HCT116 (cell line): ENCODE results near the gene GHRHR. TPM values are rescaled to one million over a fixed set of nuclear protein-coding genes. Genes with fewer than 3 reads are reported as not detected.

Source experiments
- ATAC-seq: fragments of 200-7000 bp; cut with Tn5 transposase; 2 replicates; pipeline ENCODE4 v1.9.1; 2020; ENCODE audit warnings: mild to moderate bottlenecking, moderate library complexity
- BruUV-seq: library from RNA; stranded (reverse); fragments of 400-500 nt; replicated peaks from 2 replicates; lab custom pipeline; 2021; lab: Mats Ljungman, UMichigan
- CTCF ChIA-PET: fragments of 300-600 bp; sonication (Branson Sonifier 250); formaldehyde crosslinking; loops from one replicate; lab custom pipeline; 2021; ENCODE audit warnings: antibody characterized with exemption; lab: Charles Lee
- POLR2A ChIA-PET: fragments of 300-600, 350-600 bp; sonication (Branson Sonifier 250); formaldehyde crosslinking; loops from one replicate; lab custom pipeline; 2021; ENCODE audit warnings: antibody characterized with exemption; lab: Charles Lee
- RAD21 ChIA-PET, 2 experiments: fragments of 300-600 bp; sonication (Branson Sonifier 250); formaldehyde crosslinking; loops; one replicate each; lab custom pipeline; 2023; ENCODE audit warnings: low total read pairs in 2 of 2; ENCODE audit not compliant: uncharacterized antibody in 2 of 2, unreplicated experiment in 2 of 2, low non-redundant PET in 1 of 2; lab: Charles Lee
- DNase-seq: peaks from one replicate; pipeline ENCODE4 v3.0.0-alpha.2; 2010; ENCODE audit warnings: low read depth, low spot score
- H2AFZ ChIP-seq: fragments of 200-600 bp; shearing (Covaris generic), sonication (generic); 2 replicates; pipeline ENCODE4 v1.6.1; 2017; ENCODE audit warnings: low read depth, mixed run types, mixed read lengths, antibody characterized with exemption, low read length; ENCODE audit not compliant: poor library complexity, severe bottlenecking
- H3K27ac ChIP-seq: 2 replicates; pipeline ENCODE4 v1.5.1; 2012; ENCODE audit warnings: low read depth, low read length
- H3K27me3 ChIP-seq: fragments of 200-600 bp; sonication (generic); 2 replicates; pipeline ENCODE4 v1.6.1; 2016; ENCODE audit warnings: mixed run types, low read length, mixed read lengths; ENCODE audit not compliant: insufficient read depth
- H3K36me3 ChIP-seq, 2 experiments: fragments of 200-500 bp in 1 of 2; fragments of 200-600 bp in 1 of 2; sonication (Bioruptor generic) in 1 of 2; sonication (generic) in 1 of 2; 2 replicates each; pipeline versions ENCODE4 v1.5.1 to v1.6.1; 2014 to 2016; ENCODE audit warnings: low read length in 2 of 2, inconsistent platforms in 1 of 2, mixed read lengths in 1 of 2, mixed run types in 1 of 2; ENCODE audit not compliant: insufficient read depth in 2 of 2, control insufficient read depth in 1 of 2
- H3K4me1 ChIP-seq, 2 experiments: fragments of 200-600 bp in 1 of 2; sonication (generic) in 1 of 2; 2 replicates each; pipeline versions ENCODE4 v1.5.1 to v1.6.1; 2012 to 2017; ENCODE audit warnings: low read length in 2 of 2, inconsistent platforms in 1 of 2, mild to moderate bottlenecking in 1 of 2, mixed read lengths in 1 of 2, mixed run types in 1 of 2, moderate library complexity in 1 of 2; ENCODE audit not compliant: insufficient read depth in 2 of 2, control insufficient read depth in 1 of 2
- H3K4me2 ChIP-seq: fragments of 200-600 bp; sonication (generic); 2 replicates; pipeline ENCODE4 v1.6.1; 2017; ENCODE audit warnings: mixed run types, low read length, mixed read lengths
- H3K4me3 ChIP-seq, 2 experiments: fragments of 200-600 bp in 1 of 2; sonication (generic) in 1 of 2; replicated peaks in 1 of 2; 2 replicates each; pipeline ENCODE4 v1.5.1; 2011 to 2016; ENCODE audit warnings: low read length in 2 of 2, control low read depth in 1 of 2, low read depth in 1 of 2, mild to moderate bottlenecking in 1 of 2, mixed read lengths in 1 of 2, mixed run types in 1 of 2
- H3K79me2 ChIP-seq: fragments of 200-600 bp; sonication (generic); 2 replicates; pipeline ENCODE4 v1.6.1; 2017; ENCODE audit warnings: mild to moderate bottlenecking, mixed run types, low read length, moderate library complexity, mixed read lengths; ENCODE audit not compliant: insufficient read depth
- H3K9ac ChIP-seq: fragments of 200-600 bp; sonication (generic); 2 replicates; pipeline ENCODE4 v1.6.1; 2016; ENCODE audit warnings: low read length, mixed read lengths
- H3K9me2 ChIP-seq: fragments of 200-600 bp; sonication (generic), shearing (Covaris generic); 2 replicates; pipeline ENCODE4 v1.6.1; 2017; ENCODE audit warnings: mixed run types, mild to moderate bottlenecking, moderate library complexity; ENCODE audit not compliant: insufficient read depth
- H3K9me3 ChIP-seq, 2 experiments: fragments of 200-500 bp in 1 of 2; fragments of 200-600 bp in 1 of 2; sonication (Bioruptor generic) in 1 of 2; sonication (generic) in 1 of 2; 2 replicates each; pipeline ENCODE4 v1.6.1; 2014 to 2017; ENCODE audit warnings: low read length in 2 of 2, mixed read lengths in 2 of 2, inconsistent platforms in 1 of 2, low read depth in 1 of 2, mild to moderate bottlenecking in 1 of 2, mixed run types in 1 of 2, moderate library complexity in 1 of 2; ENCODE audit not compliant: control insufficient read depth in 1 of 2, insufficient read depth in 1 of 2
- H4K20me1 ChIP-seq: fragments of 200-600 bp; sonication (generic), shearing (Covaris generic); 2 replicates; pipeline ENCODE4 v1.6.1; 2017; ENCODE audit warnings: mixed run types, mild to moderate bottlenecking, moderate library complexity; ENCODE audit not compliant: insufficient read depth
- CBX3 ChIP-seq: IDR thresholded peaks from 2 replicates; pipeline ENCODE4 v1.6.1; 2012; ENCODE audit warnings: low read depth
- CEBPB ChIP-seq: IDR thresholded peaks from 2 replicates; pipeline ENCODE4 v1.6.1; 2012; ENCODE audit warnings: low read depth
- FOSL1 ChIP-seq: IDR thresholded peaks from 2 replicates; pipeline ENCODE4 v1.6.1; 2012; ENCODE audit warnings: low read depth
- JUND ChIP-seq: IDR thresholded peaks from 2 replicates; pipeline ENCODE4 v1.6.1; 2012
- POLR2AphosphoS5 ChIP-seq: IDR thresholded peaks from 2 replicates; pipeline ENCODE4 v1.6.1; 2011; ENCODE audit warnings: mild to moderate bottlenecking, low read depth, low read length, moderate library complexity
- RAD21 ChIP-seq: IDR thresholded peaks from 2 replicates; pipeline ENCODE4 v1.6.1; 2012; ENCODE audit warnings: low read depth, mild to moderate bottlenecking
- SIN3A ChIP-seq: IDR thresholded peaks from 2 replicates; pipeline ENCODE4 v1.6.1; 2012; ENCODE audit warnings: low read depth
- SP1 ChIP-seq: IDR thresholded peaks from 2 replicates; pipeline ENCODE4 v1.6.1; 2012; ENCODE audit warnings: low read depth
- SRF ChIP-seq: IDR thresholded peaks from 2 replicates; pipeline ENCODE4 v1.6.1; 2012; ENCODE audit warnings: low read depth
- ZFX ChIP-seq: fragments of 450-650 bp; IDR thresholded peaks from 2 replicates; pipeline ENCODE4 v1.6.1; 2017
- ZNF274 ChIP-seq: fragments of 200-500 bp; sonication (Bioruptor generic); IDR thresholded peaks from 2 replicates; pipeline ENCODE4 v1.6.1; 2014; ENCODE audit warnings: mild to moderate bottlenecking, low read depth, low read length, inconsistent platforms
- intact Hi-C: fragments of 100-400 bp; cut with micrococcal nuclease; formaldehyde crosslinking; loops from 2 replicates; pipeline ENCODE4 v1.10.0; 2022
- total RNA-seq: library from RNA; stranded (reverse); gene quantifications from one replicate; pipeline ENCODE4 v1.2.1, GENCODE V29; 2021; ENCODE audit not compliant: unreplicated experiment
- TF ChIP-seq, protein P1 (sequence below), 3 experiments: fragments of 200-600 bp in 1 of 3; sonication (generic) in 1 of 3; IDR thresholded peaks in 2 of 3; conservative IDR thresholded peaks in 1 of 3; 2 replicates each; pipeline ENCODE4 v1.5.1; 2012 to 2017; ENCODE audit warnings: low read depth in 2 of 3, low read length in 2 of 3, antibody characterized with exemption in 1 of 3, borderline replicate concordance in 1 of 3, control low read depth in 1 of 3, mild to moderate bottlenecking in 1 of 3, mixed read lengths in 1 of 3, mixed run types in 1 of 3, moderate library complexity in 1 of 3; ENCODE audit not compliant: insufficient read depth in 1 of 3
- TF ChIP-seq, protein P2 (sequence below): IDR thresholded peaks from 2 replicates; pipeline ENCODE4 v1.6.1; 2011; ENCODE audit warnings: mild to moderate bottlenecking, low read length, moderate library complexity; ENCODE audit not compliant: insufficient replicate concordance; ENCODE audit errors: extremely low read depth

The GHRHR gene
- total RNA-seq, 1 experiment from 2014 or later, result not detected

DNA sequence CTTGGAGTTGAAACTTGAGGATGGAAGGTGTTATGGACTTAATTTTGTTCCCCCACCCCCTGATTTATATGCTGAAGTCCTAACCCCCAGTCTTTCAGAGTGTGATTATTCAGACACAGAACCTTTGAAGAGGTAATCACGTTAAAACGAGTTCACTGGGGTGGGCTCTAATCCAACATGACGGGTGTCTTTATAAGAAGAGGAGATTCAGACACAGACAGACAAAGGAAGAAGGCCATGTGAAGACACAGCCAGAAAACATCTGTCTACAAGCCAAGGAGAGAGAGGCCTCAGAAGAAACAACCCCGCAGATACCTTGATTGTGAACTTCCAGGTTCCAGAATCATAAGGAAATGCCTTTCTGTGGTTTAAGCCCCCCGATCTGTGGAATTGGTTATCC is 37.0 kb downstream of the GHRHR start:
- no peak overlapping the region for H3K27ac ChIP-seq
- ChIA-PET POLR2A (no interaction called here), RAD21 (no interaction called here), CTCF (no interaction called here)
- H3K79me2 ChIP-seq, result no peaks in the 10 kb centered on the region
- no TSS peak for BruUV-seq
- no peak for ATAC-seq
- no peak for TF ChIP-seq FOSL1
- TF ChIP-seq ZFX, result no peak
- no peak for TF ChIP-seq SP1
- TF ChIP-seq RAD21, result no peak
- TF ChIP-seq, protein P1, sequence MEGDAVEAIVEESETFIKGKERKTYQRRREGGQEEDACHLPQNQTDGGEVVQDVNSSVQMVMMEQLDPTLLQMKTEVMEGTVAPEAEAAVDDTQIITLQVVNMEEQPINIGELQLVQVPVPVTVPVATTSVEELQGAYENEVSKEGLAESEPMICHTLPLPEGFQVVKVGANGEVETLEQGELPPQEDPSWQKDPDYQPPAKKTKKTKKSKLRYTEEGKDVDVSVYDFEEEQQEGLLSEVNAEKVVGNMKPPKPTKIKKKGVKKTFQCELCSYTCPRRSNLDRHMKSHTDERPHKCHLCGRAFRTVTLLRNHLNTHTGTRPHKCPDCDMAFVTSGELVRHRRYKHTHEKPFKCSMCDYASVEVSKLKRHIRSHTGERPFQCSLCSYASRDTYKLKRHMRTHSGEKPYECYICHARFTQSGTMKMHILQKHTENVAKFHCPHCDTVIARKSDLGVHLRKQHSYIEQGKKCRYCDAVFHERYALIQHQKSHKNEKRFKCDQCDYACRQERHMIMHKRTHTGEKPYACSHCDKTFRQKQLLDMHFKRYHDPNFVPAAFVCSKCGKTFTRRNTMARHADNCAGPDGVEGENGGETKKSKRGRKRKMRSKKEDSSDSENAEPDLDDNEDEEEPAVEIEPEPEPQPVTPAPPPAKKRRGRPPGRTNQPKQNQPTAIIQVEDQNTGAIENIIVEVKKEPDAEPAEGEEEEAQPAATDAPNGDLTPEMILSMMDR (IDR thresholded peaks at IDR 0.05 in 2 of 3, conservative IDR thresholded peaks at IDR 0.05 in 1 of 3; ENCODE audit: borderline replicate concordance in 1 of 3, insufficient read depth in 1 of 3, low read depth in 2 of 3, low read length in 2 of 3), result no peak
- no peak for TF ChIP-seq JUND
- no peak for TF ChIP-seq SIN3A
- no peaks in the 10 kb centered on the region for H3K4me1 ChIP-seq
- H3K4me2 ChIP-seq, result no peak overlapping the region
- intact Hi-C loops, result loop anchor here (10.0 kb wide), 1 partner anchor 94 kb away; no protein-coding TSS in a partner anchor
- no peaks in the 10 kb centered on the region for H3K36me3 ChIP-seq
- peaks cover 5% of the 10 kb centered on the region for H3K27me3 ChIP-seq
- H3K9me2 ChIP-seq, result no peaks in the 10 kb centered on the region
- no peak for DNase-seq
- no peaks in the 10 kb centered on the region for H4K20me1 ChIP-seq
- H3K9me3 ChIP-seq, result no peaks in the 10 kb centered on the region
- H3K4me3 ChIP-seq, result no peak overlapping the region
- no peak overlapping the region for H2AFZ ChIP-seq
- no peak overlapping the region for H3K9ac ChIP-seq

GRCh38 chr7:31002256-31002655 is 38.5 kb downstream of the GHRHR start:
- H4K20me1 ChIP-seq, result no peaks in the 10 kb centered on the region
- ChIA-PET CTCF (interaction anchor here (0.8 kb wide), 1 partner anchor 19 kb away, joined by 3 read pairs; no protein-coding TSS in a partner anchor), POLR2A (no interaction called here), RAD21 (no interaction called here)
- no peaks in the 10 kb centered on the region for H3K79me2 ChIP-seq
- no peaks in the 10 kb centered on the region for H3K36me3 ChIP-seq
- H3K9ac ChIP-seq, result no peak overlapping the region
- DNase-seq (no peak), ATAC-seq (no peak)
- no peaks in the 10 kb centered on the region for H3K9me3 ChIP-seq
- H2AFZ ChIP-seq, result no peak overlapping the region
- H3K27ac ChIP-seq, result no peak overlapping the region
- BruUV-seq, result no TSS peak
- H3K4me2 ChIP-seq, result no peak overlapping the region
- intact Hi-C loops, result loop anchor here (10.0 kb wide), 1 partner anchor 93 kb away; no protein-coding TSS in a partner anchor
- no peak overlapping the region for H3K4me3 ChIP-seq
- no peaks in the 10 kb centered on the region for H3K9me2 ChIP-seq
- H3K27me3 ChIP-seq, result peaks cover 15% of the 10 kb centered on the region
- no peaks in the 10 kb centered on the region for H3K4me1 ChIP-seq
- TF ChIP-seq CBX3, result no peak
- TF ChIP-seq, protein P2, sequence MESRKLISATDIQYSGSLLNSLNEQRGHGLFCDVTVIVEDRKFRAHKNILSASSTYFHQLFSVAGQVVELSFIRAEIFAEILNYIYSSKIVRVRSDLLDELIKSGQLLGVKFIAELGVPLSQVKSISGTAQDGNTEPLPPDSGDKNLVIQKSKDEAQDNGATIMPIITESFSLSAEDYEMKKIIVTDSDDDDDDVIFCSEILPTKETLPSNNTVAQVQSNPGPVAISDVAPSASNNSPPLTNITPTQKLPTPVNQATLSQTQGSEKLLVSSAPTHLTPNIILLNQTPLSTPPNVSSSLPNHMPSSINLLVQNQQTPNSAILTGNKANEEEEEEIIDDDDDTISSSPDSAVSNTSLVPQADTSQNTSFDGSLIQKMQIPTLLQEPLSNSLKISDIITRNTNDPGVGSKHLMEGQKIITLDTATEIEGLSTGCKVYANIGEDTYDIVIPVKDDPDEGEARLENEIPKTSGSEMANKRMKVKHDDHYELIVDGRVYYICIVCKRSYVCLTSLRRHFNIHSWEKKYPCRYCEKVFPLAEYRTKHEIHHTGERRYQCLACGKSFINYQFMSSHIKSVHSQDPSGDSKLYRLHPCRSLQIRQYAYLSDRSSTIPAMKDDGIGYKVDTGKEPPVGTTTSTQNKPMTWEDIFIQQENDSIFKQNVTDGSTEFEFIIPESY, result no peak
- TF ChIP-seq SRF, result no peak
- TF ChIP-seq ZNF274, result no peak
- TF ChIP-seq POLR2AphosphoS5, result no peak
- TF ChIP-seq, protein P1 (IDR thresholded peaks at IDR 0.05 in 2 of 3, conservative IDR thresholded peaks at IDR 0.05 in 1 of 3; ENCODE audit: borderline replicate concordance in 1 of 3, insufficient read depth in 1 of 3, low read depth in 2 of 3, low read length in 2 of 3), result no peak
- no peak for TF ChIP-seq RAD21
- no peak for TF ChIP-seq SP1
- TF ChIP-seq CEBPB, result no peak
